SK-N-SH treated with all-trans-retinoic acid at 6 μM for 48 hours (cell line): ENCODE results near the gene MTFP1.

ENCODE experiments used
- CREB5 ChIP-seq: fragments of 250-450 bp; sonication (Bioruptor Pico); IDR thresholded peaks from 2 replicates; pipeline ENCODE4 v1.5.1; 2020; ENCODE audit warnings: low read depth, mild to moderate bottlenecking, moderate library complexity
- OSR1 ChIP-seq: fragments of 250-450 bp; sonication (Bioruptor Pico); IDR thresholded peaks from 2 replicates; pipeline ENCODE4 v1.8.0; 2022; ENCODE audit warnings: moderate library complexity, mild to moderate bottlenecking, inconsistent platforms
- TOX ChIP-seq: fragments of 250-450 bp; sonication (Bioruptor Pico); IDR thresholded peaks from 2 replicates; pipeline ENCODE4 v1.8.0; 2021; ENCODE audit warnings: mild to moderate bottlenecking, moderate library complexity, borderline replicate concordance

GRCh38 chr22:30474683-30475424 is 49.3 kb downstream of the MTFP1 start:
- TF ChIP-seq OSR1 (CRISPR knock-in tag) = no peak
- no peak for TF ChIP-seq TOX (CRISPR knock-in tag)
- TF ChIP-seq CREB5 (CRISPR knock-in tag) = no peak
